GM19324 (cell line): Measurements from ENCODE around the gene ATP6V0D1.

Experiments
- ATAC-seq: cut with Tn5 transposase; IDR thresholded peaks from one replicate; pipeline ENCODE4 v1.9.1; 2021; ENCODE audit warnings: mild to moderate bottlenecking, moderate library complexity; ENCODE audit not compliant: unreplicated experiment, low FRiP score

The ATP6V0D1 gene

GRCh38 chr16:67463691-67464090 lies 17.3 kb downstream of the ATP6V0D1 start:
- ATAC-seq, result no peak

GRCh38 chr16:67463059-67463458 lies 17.9 kb downstream of the ATP6V0D1 start:
- ATAC-seq, result no peak

- no peak for ATAC-seq
These were observed 18.7 kb downstream of the ATP6V0D1 start for GRCh38 chr16:67462279-67462655.

- no peak for ATAC-seq
These were observed 19.2 kb downstream of the ATP6V0D1 start for GRCh38 chr16:67461600-67462278.

- no peak for ATAC-seq
These were observed 20.0 kb downstream of the ATP6V0D1 start for GRCh38 chr16:67460961-67461360.

GRCh38 chr16:67460168-67460567 lies 20.8 kb downstream of the ATP6V0D1 start:
- ATAC-seq, result no peak

GRCh38 chr16:67459861-67460150 lies 21.2 kb downstream of the ATP6V0D1 start:
- no peak for ATAC-seq

- ATAC-seq, result no peak
These were observed 21.7 kb downstream of the ATP6V0D1 start for GRCh38 chr16:67459066-67459860.

- no peak for ATAC-seq
These were observed 22.8 kb downstream of the ATP6V0D1 start for GRCh38 chr16:67458121-67458641.

GRCh38 chr16:67457611-67458010 lies 23.3 kb downstream of the ATP6V0D1 start:
- ATAC-seq, result no peak

- ATAC-seq, result no peak
These were observed 24.4 kb downstream of the ATP6V0D1 start for GRCh38 chr16:67456391-67457081.

- no peak for ATAC-seq
These were observed 26.1 kb downstream of the ATP6V0D1 start for GRCh38 chr16:67454852-67455251.

GRCh38 chr16:67454104-67454503 lies 26.9 kb downstream of the ATP6V0D1 start:
- ATAC-seq, result no peak

- ATAC-seq, result no peak
These were observed 29.1 kb downstream of the ATP6V0D1 start for GRCh38 chr16:67451704-67452435.

GRCh38 chr16:67451061-67451703 lies 29.8 kb downstream of the ATP6V0D1 start:
- no peak for ATAC-seq

GRCh38 chr16:67449739-67450138 lies 31.2 kb downstream of the ATP6V0D1 start:
- no peak for ATAC-seq

- ATAC-seq, result no peak
These were observed 31.6 kb downstream of the ATP6V0D1 start for GRCh38 chr16:67449336-67449735.

GRCh38 chr16:67448580-67448979 lies 32.4 kb downstream of the ATP6V0D1 start:
- no peak for ATAC-seq

GRCh38 chr16:67447508-67448076 lies 33.4 kb downstream of the ATP6V0D1 start:
- ATAC-seq, result no peak

GRCh38 chr16:67446968-67447507 lies 33.9 kb downstream of the ATP6V0D1 start:
- no peak for ATAC-seq
